ENCODE data around the gene LRWD1.
"Not testable (repeated sequence)": the region's sequence is repeated elsewhere in the genome, so short reads cannot be mapped to it uniquely, and the experiment has no call there.

DNA sequence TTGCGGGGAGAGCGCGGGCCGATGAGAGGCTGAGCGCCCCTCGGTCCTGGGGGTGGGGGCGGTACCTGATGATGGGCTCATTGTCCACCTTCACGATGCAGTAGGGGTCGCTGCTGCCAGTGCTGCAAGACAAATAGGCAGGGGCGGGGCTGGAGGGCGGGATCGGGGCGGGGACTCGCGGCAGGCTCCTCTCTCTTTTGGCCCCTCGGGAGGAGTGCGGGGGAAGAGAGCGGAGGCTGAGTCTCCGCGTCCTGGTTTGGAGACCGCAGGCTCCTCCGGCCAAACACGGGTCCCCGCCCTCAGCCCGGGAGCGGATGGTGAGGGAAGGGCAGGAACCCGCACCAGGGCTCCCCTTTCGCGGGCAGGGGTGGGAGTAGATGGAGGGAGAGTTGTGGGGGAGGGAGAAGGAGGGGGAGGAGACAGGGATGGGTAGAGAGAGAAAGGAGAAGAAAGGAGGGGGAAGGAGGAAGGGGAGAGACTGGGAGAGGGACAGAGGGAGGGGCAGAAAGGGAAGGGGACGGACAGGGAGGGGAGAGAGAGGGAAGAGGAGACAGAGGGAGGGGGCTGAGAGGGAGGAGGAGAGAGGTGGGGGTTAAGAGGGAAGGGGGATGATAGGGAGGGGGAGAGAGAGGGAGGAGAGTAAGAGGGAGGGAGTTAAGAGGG, 47.2 kb downstream of the LRWD1 start:
- TF ChIP-seq CTCF, POLR2AphosphoS5 (IDR thresholded peaks at IDR 0.05): not testable (repeated sequence)

Data from stomach (tissue), 4 donors.